Neural crest cell (in vitro differentiated cells): ENCODE measurements around the gene PLEKHA5. TPM values are rescaled to one million over a fixed set of nuclear protein-coding genes. Genes with fewer than 3 reads are reported as not detected.
"Not testable (repeated sequence)": the region's sequence is repeated elsewhere in the genome, so short reads cannot be mapped to it uniquely, and the experiment has no call there.

Experiments
- DNase-seq: peaks from one replicate; pipeline ENCODE4 v3.0.0; 2021; ENCODE audit warnings: low read depth, mixed read lengths, low spot score
- H3K27ac Mint-ChIP-seq: one replicate; pipeline ENCODE4 v1.8.0; 2021; ENCODE audit warnings: mild to moderate bottlenecking, mixed read lengths; ENCODE audit not compliant: unreplicated experiment
- H3K27me3 Mint-ChIP-seq: 2 replicates; pipeline ENCODE4 v1.8.0; 2021; ENCODE audit warnings: low read depth, mild to moderate bottlenecking, mixed read lengths
- H3K36me3 Mint-ChIP-seq: 2 replicates; pipeline ENCODE4 v1.8.0; 2021; ENCODE audit warnings: low read depth, mild to moderate bottlenecking, mixed read lengths
- H3K4me1 Mint-ChIP-seq: 2 replicates; pipeline ENCODE4 v1.8.0; 2021; ENCODE audit warnings: mixed read lengths
- H3K4me3 Mint-ChIP-seq: one replicate; pipeline ENCODE4 v1.8.0; 2021; ENCODE audit warnings: mild to moderate bottlenecking, mixed read lengths
- H3K9me3 Mint-ChIP-seq: 2 replicates; pipeline ENCODE4 v1.8.0; 2021; ENCODE audit warnings: mixed read lengths
- total RNA-seq: library from RNA; stranded (reverse); gene quantifications from 2 replicates; pipeline ENCODE4 v1.2.1, GENCODE V29; 2021
- TF ChIP-seq, protein P1 (sequence below): fragments of 200-600 bp; sonication (generic); conservative IDR thresholded peaks from 2 replicates; pipeline ENCODE4 v1.5.0; 2021; ENCODE audit warnings: antibody characterized with exemption, mild to moderate bottlenecking

The PLEKHA5 gene
- total RNA-seq, 1 donor from 2014 or later = 39.2 TPM

GRCh38 chr12:19390051-19390598 lies 260.6 kb downstream of the PLEKHA5 start:
- Mint-ChIP-seq H3K27ac (no peak overlapping the region), H3K27me3 (no peaks in the 10 kb centered on the region)

DNA sequence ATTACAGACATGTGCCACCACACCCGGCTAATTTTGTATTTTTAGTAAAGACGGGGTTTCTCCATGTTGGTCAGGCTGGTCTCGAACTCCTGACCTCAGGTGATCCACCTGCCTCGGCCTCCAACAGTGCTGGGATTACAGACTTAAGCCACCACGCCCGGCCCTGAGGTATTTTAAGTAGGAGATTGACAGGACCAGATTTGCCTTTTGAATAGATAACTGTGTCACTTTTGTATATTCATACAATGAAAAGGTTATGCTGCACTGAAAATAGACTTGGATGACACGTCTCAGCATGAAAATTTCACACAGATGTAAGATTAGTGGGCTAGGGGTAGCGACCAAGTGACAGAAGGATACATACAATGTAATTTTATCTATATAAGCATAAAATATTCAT lies 263.1 kb downstream of the PLEKHA5 start:
- DNase-seq, H3K36me3 Mint-ChIP-seq, H3K27me3 Mint-ChIP-seq, H3K4me1 Mint-ChIP-seq, H3K9me3 Mint-ChIP-seq, H3K4me3 Mint-ChIP-seq, H3K27ac Mint-ChIP-seq: not testable (repeated sequence)

More at GRCh38 chr12:19390051-19390598, 260.6 kb downstream of the PLEKHA5 start:
- Mint-ChIP-seq H3K9me3 (no peaks in the 10 kb centered on the region), H3K4me1 (peaks cover 7% of the 10 kb centered on the region), H3K4me3 (no peak overlapping the region), H3K36me3 (no peaks in the 10 kb centered on the region)
- TF ChIP-seq, protein P1, sequence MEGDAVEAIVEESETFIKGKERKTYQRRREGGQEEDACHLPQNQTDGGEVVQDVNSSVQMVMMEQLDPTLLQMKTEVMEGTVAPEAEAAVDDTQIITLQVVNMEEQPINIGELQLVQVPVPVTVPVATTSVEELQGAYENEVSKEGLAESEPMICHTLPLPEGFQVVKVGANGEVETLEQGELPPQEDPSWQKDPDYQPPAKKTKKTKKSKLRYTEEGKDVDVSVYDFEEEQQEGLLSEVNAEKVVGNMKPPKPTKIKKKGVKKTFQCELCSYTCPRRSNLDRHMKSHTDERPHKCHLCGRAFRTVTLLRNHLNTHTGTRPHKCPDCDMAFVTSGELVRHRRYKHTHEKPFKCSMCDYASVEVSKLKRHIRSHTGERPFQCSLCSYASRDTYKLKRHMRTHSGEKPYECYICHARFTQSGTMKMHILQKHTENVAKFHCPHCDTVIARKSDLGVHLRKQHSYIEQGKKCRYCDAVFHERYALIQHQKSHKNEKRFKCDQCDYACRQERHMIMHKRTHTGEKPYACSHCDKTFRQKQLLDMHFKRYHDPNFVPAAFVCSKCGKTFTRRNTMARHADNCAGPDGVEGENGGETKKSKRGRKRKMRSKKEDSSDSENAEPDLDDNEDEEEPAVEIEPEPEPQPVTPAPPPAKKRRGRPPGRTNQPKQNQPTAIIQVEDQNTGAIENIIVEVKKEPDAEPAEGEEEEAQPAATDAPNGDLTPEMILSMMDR = no peak
- DNase-seq = no peak

- H3K4me1 Mint-ChIP-seq = peaks cover 7% of the 10 kb centered on the region
- H3K36me3 Mint-ChIP-seq = no peaks in the 10 kb centered on the region
- no peaks in the 10 kb centered on the region for H3K27me3 Mint-ChIP-seq
- no peaks in the 10 kb centered on the region for H3K9me3 Mint-ChIP-seq
- DNase-seq = no peak
- no peak overlapping the region for H3K27ac Mint-ChIP-seq
- TF ChIP-seq, protein P1 = no peak
- H3K4me3 Mint-ChIP-seq = no peak overlapping the region
Measured at GRCh38 chr12:19394385-19394784, 264.9 kb downstream of the PLEKHA5 start.

- Mint-ChIP-seq H3K4me3 (no peak overlapping the region), H3K9me3 (no peaks in the 10 kb centered on the region), H3K4me1 (peaks cover 7% of the 10 kb centered on the region), H3K27me3 (no peaks in the 10 kb centered on the region), H3K27ac (no peak overlapping the region), H3K36me3 (no peaks in the 10 kb centered on the region)
- no peak for DNase-seq
- TF ChIP-seq, protein P1 = no peak
Measured at GRCh38 chr12:19397534-19397933, 268.0 kb downstream of the PLEKHA5 start.

DNA sequence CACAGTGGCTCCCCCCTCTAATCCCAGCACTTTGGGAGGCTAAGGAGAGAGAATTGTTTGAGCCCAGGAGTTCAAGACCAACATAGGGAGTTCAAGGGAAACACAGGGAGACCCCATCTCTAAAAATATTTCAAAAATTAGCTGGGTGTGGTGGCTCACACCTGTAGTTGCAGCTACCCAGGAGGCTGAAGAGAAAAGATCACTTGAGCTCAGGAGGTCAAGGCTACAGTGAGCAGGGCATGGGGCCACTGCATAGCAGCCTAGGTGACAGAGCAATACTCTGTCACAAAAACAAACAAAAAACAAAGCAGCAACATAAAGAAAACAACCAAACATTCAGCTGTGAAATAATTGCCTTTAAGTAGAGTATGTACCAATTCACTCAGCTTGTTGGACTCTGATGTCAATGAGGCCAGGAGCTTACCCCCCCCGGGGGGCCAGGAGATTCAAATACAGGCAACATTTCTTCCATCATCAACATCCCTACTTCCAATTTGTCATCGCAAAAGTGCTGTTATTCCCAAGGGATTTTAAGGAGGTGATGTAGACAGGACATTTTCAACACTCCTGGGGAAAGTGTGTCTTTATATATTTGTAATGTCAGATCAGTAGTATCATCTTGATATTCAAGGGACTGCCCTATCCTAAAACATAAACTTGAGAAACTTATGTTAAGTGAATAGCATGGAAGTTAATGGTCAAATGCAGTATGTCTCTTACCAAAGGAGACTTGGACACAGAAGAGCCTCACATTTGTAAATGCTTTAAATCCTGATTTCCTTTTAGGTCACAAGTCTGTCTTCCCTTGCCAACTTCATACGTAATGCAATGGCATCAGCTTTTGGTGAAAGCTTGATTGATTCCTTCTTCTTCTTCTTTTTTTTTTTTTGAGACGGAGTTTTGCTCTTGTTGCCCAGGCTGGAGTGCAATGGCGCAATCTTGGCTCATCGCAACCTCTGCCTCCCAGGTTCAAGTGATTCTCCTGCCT lies 269.1 kb downstream of the PLEKHA5 start:
- Mint-ChIP-seq H3K36me3 (no peaks in the 10 kb centered on the region), H3K27me3 (no peaks in the 10 kb centered on the region), H3K27ac (no peak overlapping the region), H3K9me3 (no peaks in the 10 kb centered on the region), H3K4me3 (no peak overlapping the region), H3K4me1 (no peaks in the 10 kb centered on the region)
- DNase-seq = no peak
- TF ChIP-seq, protein P1 = no peak

GRCh38 chr12:19400649-19401285 lies 271.2 kb downstream of the PLEKHA5 start:
- not testable (repeated sequence) for H3K4me3 Mint-ChIP-seq, H3K36me3 Mint-ChIP-seq, H3K9me3 Mint-ChIP-seq, H3K27me3 Mint-ChIP-seq, DNase-seq, H3K27ac Mint-ChIP-seq, H3K4me1 Mint-ChIP-seq
